Stomach (tissue), 9 donors: Measurements from ENCODE around the gene DDN. TPM values are rescaled to one million over a fixed set of nuclear protein-coding genes. Genes with fewer than 3 reads are reported as not detected.
A peak's percentile ranks its signal among the peaks of the same experiment; 100 is the strongest.

Experiments used
- DNase-seq, 2 donors: peaks; one replicate each; pipeline versions ENCODE4 v3.0.0 to v3.0.0-alpha.2; 2013 to 2019
- H3K27ac ChIP-seq, 5 donors: fragments of 200-600 bp in 4 of 5; sonication (generic) in 4 of 5; one replicate each; pipeline ENCODE4 v1.5.1; 2013 to 2019; ENCODE audit warnings: mild to moderate bottlenecking in 1 of 5, moderate library complexity in 1 of 5
- H3K27me3 ChIP-seq, 3 donors: fragments of 200-600 bp; sonication (generic); one replicate each; pipeline ENCODE4 v1.5.1; 2017 to 2019; ENCODE audit warnings: mixed run types in 1 of 3
- H3K36me3 ChIP-seq, 4 donors: fragments of 200-600 bp; sonication (generic); 1 replicate in 3 of 4; 2 replicates in 1 of 4; pipeline ENCODE4 v1.5.1; 2016 to 2019
- H3K4me1 ChIP-seq, 4 donors: fragments of 200-600 bp; sonication (generic); one replicate each; pipeline ENCODE4 v1.5.1; 2016 to 2019
- H3K4me3 ChIP-seq, 4 donors: fragments of 200-600 bp; sonication (generic) in 3 of 4; one replicate each; pipeline ENCODE4 v1.5.1; 2016 to 2019; ENCODE audit warnings: mild to moderate bottlenecking in 1 of 4
- H3K9me3 ChIP-seq, 4 donors: fragments of 200-600 bp; sonication (generic); one replicate each; pipeline ENCODE4 v1.5.1; 2016 to 2019
- CTCF ChIP-seq, 7 experiments: fragments of 450-650 bp in 4 of 7; fragments of 200-600 bp in 3 of 7; sonication (generic) in 3 of 7; IDR thresholded peaks; one replicate each; pipeline ENCODE4 v1.5.1; 2016 to 2019; ENCODE audit warnings: antibody characterized with exemption in 7 of 7, control low read depth in 2 of 7, mild to moderate bottlenecking in 1 of 7
- EP300 ChIP-seq: sonication (generic); formaldehyde crosslinking; IDR thresholded peaks from one replicate; pipeline ENCODE4 v1.6.1; 2017; ENCODE audit warnings: antibody characterized with exemption
- POLR2A ChIP-seq, 4 donors: fragments of 450-650 bp; IDR thresholded peaks; one replicate each; pipeline ENCODE4 v1.6.1; 2016; ENCODE audit warnings: antibody characterized with exemption in 4 of 4, control low read depth in 2 of 4, mild to moderate bottlenecking in 1 of 4, moderate library complexity in 1 of 4
- POLR2AphosphoS5 ChIP-seq, 3 donors: sonication (generic); formaldehyde crosslinking; IDR thresholded peaks; one replicate each; pipeline ENCODE4 v1.6.1; 2016; ENCODE audit warnings: antibody characterized with exemption in 3 of 3
- WGBS, 5 donors: extraction: QIAGEN DNeasy Blood & Tissue Kit in 3 of 5; methylation state at CpG; one replicate each; pipeline versions ENCODE4 v1.1.5 to v1.1.7; 2013 to 2018; 5-methylcytosine and 5-hydroxymethylcytosine counted together
- intact Hi-C: fragments of 100-400 bp; cut with DNase I; formaldehyde crosslinking; loops from one replicate; pipeline ENCODE4 v1.15.1; 2023; ENCODE audit warnings: low total_unique reads
- polyA plus RNA-seq, 3 donors: library from polyadenylated mRNA; stranded (reverse); fragments of 200-250 nt; gene quantifications; one replicate each; pipeline ENCODE4 v1.2.3, GENCODE V29; 2013
- total RNA-seq, 5 donors: library from RNA; depleted of rRNA; stranded (reverse); fragments of >200 nt; gene quantifications; one replicate each; pipeline versions ENCODE4 v1.1.0 to v1.2.3, GENCODE V29; 2014 to 2016
- donor health status: healthy with polysubstance abuse.
- donor health status: Bipolar disorder and iron deficiency.
- donor health status: healthy.

DDN gene
- total and polyA plus RNA-seq, 8 donors, result 0.08 to 0.31 (median 0.19) TPM; not detected in 4

- intact Hi-C loops, result no loop called here
- DNase-seq, result no peak
- Histone ChIP-seq H3K4me1 (peaks cover 20 to 38% (median 34%) of the 10 kb centered on the region in 4 donors), H3K9me3 (no peaks in the 10 kb centered on the region), H3K36me3 (no peaks in the 10 kb centered on the region), H3K27me3 (peaks cover 6 to 97% (median 54%) of the 10 kb centered on the region in 3 donors), H3K27ac (no peak overlapping the region), H3K4me3 (no peak overlapping the region)
- 64 to 82% (median 68%) methylated on average over 3 of the region's 3 CpGs for WGBS, 5 donors
- no peak for TF ChIP-seq POLR2A (IDR thresholded peaks at IDR 0.05)
- no peak for TF ChIP-seq CTCF (IDR thresholded peaks at IDR 0.05)
- no peak for TF ChIP-seq POLR2AphosphoS5 (IDR thresholded peaks at IDR 0.05)
- TF ChIP-seq EP300, result no peak
Observed at GRCh38 chr12:48993787-48994186, 5.4 kb downstream of the DDN start.

DNA sequence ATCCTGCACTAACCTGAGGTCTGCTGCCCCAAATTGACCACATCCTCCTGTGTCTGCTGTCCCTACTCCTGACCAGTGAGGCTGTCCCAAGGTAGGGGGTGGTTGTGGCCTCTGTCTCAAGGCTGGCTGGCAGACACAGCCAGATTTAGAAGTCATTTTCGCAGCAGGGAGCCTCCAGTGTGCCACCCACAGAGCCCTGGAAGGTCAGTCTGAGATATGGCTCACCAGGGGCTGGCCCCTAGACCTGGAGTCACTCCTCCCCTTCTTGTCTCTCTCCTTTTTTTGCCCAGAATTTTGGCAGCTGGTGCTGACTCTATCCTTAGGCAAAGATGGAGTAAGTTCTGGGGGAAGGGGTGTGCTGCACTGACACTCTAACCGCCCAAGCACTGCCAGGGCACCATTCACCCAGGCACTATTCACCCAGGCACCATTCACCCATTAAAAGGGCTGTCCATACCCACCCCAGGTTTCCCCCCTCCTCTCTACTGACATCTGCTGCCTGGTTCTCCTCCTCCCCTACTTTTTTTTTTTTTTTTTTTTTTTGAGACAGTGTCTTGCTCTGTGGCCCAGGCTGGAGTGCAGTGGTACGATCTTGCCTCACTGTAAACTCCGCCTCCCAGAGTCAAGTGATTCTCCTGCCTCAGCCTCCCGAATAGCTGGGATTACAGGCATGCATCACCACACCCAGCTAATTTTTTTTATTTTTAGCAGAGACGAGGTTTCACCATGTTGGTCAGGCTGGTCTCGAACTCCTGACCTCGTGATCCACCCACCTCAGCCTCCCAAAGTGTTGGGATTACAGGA is 7.7 kb downstream of the DDN start:
- no peaks in the 10 kb centered on the region for H3K36me3 ChIP-seq
- no peak overlapping the region for H3K4me3 ChIP-seq
- no peaks in the 10 kb centered on the region for H3K9me3 ChIP-seq
- peaks cover 0 to 16% (median 15%) of the 10 kb centered on the region in 4 donors for H3K4me1 ChIP-seq
- intact Hi-C loops, result no loop called here
- no peak overlapping the region for H3K27ac ChIP-seq
- 62 to 69% (median 67%) methylated on average over 8 of the region's 8 CpGs for WGBS, 5 donors
- TF ChIP-seq POLR2A (IDR thresholded peaks at IDR 0.05), result no peak
- no peak for TF ChIP-seq CTCF (IDR thresholded peaks at IDR 0.05)
- no peak for TF ChIP-seq POLR2AphosphoS5 (IDR thresholded peaks at IDR 0.05)
- no peak for TF ChIP-seq EP300
- H3K27me3 ChIP-seq, result peaks cover 0 to 97% (median 57%) of the 10 kb centered on the region in 3 donors
- no peak for DNase-seq

DNA sequence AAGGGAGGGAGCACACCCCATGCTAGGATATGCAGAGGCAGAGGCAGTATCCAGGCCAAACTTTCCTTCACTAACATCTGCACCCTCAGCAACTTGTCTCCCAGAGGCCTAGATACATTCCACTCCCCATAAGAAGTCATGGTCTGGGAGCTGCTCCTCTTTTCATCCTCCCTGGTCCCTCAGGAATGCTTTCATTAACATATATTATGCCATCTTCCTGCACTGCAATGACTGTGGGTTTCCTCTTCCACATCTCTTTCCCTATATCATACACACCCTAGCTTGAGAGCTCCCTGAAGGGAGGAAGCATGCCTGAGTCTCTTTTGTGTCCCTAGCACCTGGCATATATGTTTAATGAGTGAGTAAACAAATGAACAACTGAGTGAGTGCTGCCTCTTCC is 8.6 kb downstream of the DDN start:
- Histone ChIP-seq H3K9me3 (no peaks in the 10 kb centered on the region), H3K4me1 (peaks cover 0 to 15% (median 14%) of the 10 kb centered on the region in 4 donors), H3K4me3 (no peak overlapping the region), H3K36me3 (no peaks in the 10 kb centered on the region), H3K27me3 (peaks cover 0 to 98% (median 63%) of the 10 kb centered on the region in 3 donors), H3K27ac (no peak overlapping the region)
- no peak for TF ChIP-seq EP300
- TF ChIP-seq POLR2AphosphoS5 (IDR thresholded peaks at IDR 0.05), result no peak
- no peak for TF ChIP-seq POLR2A (IDR thresholded peaks at IDR 0.05)
- TF ChIP-seq CTCF (IDR thresholded peaks at IDR 0.05), result no peak
- no peak for DNase-seq
- intact Hi-C loops, result no loop called here

DNA sequence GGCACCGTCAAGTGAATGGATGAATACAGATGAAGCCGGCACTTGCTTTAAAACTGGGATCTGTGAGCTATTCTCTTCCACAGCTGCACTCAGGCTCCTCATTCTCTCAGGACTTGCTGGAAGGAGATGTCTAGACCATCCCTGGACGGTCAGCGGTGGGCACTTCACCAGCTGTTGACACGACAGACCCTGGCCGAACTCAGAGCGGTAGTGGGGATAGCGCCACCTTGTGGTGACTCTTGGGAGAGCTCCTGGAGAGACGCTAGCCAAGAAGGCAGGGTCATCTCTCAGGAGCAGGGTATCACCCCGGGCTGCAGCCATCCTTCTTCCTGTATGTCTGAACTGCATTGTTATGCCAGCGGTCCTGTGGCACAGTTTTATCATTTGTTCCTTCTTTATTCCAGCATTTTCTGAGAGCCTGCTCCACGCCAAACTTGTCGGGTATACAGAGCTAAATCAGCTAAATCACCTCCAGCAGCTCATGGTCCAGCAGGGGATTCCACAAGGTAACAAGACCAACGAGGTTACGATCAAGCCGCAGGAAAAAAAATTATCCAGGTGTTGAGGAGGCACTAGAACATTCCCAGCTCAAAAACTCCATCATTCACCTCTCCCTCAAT is 11.0 kb downstream of the DDN start:
- TF ChIP-seq CTCF (IDR thresholded peaks at IDR 0.05) (peak in 5 of 7 experiments; percentile 50 to 84 (median 70)), POLR2AphosphoS5 (IDR thresholded peaks at IDR 0.05) (no peak)
- Histone ChIP-seq H3K9me3 (no peaks in the 10 kb centered on the region), H3K4me3 (no peak overlapping the region), H3K36me3 (no peaks in the 10 kb centered on the region), H3K27ac (no peak overlapping the region), H3K4me1 (peaks cover 0 to 7% (median 2%) of the 10 kb centered on the region in 4 donors), H3K27me3 (peaks cover 3 to 100% (median 55%) of the 10 kb centered on the region in 3 donors)
- DNase-seq, result peak; percentile 74 to 77
- intact Hi-C loops, result no loop called here
- WGBS, 5 donors, result 25 to 28% (median 26%) methylated on average over 16 of the region's 16 CpGs
